ENCODE results near the gene ARHGEF9.

DNA sequence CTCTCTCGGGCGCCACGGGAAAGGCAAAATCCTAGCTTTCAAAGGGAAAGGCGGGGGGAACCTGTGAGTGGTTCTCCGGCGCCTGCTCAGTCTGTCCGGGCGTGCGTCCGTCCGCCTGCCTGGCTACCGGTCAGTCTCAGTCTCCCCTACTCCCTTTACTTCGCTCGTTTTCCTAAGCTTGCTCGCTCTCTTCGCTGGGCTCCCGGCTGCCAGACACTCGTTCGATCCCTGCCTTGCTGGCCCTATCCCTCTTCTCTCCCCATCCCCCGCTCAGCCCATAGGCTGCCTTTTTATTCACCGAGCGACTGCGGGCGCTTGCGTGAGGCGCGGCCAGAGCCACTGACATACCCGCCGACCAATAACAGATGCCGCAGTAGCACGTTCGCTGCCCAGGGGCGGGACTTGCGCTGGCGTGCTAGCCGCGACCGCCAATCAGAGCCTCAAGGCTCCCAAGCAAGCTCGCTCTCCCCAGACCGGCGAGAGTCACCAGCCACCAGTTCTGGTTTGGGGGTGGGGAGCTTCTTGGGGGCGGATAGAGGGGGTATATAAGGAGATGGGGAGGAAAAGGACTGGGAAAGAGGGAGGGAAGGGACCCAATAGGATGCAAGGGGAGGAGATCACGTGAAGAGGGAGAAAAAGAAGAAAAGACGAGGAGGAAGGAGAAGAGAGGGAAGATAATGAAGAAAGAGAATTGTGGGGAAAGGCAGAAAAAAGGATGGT, 30.0 kb downstream of the ARHGEF9 start:
- TF ChIP-seq, protein P1, sequence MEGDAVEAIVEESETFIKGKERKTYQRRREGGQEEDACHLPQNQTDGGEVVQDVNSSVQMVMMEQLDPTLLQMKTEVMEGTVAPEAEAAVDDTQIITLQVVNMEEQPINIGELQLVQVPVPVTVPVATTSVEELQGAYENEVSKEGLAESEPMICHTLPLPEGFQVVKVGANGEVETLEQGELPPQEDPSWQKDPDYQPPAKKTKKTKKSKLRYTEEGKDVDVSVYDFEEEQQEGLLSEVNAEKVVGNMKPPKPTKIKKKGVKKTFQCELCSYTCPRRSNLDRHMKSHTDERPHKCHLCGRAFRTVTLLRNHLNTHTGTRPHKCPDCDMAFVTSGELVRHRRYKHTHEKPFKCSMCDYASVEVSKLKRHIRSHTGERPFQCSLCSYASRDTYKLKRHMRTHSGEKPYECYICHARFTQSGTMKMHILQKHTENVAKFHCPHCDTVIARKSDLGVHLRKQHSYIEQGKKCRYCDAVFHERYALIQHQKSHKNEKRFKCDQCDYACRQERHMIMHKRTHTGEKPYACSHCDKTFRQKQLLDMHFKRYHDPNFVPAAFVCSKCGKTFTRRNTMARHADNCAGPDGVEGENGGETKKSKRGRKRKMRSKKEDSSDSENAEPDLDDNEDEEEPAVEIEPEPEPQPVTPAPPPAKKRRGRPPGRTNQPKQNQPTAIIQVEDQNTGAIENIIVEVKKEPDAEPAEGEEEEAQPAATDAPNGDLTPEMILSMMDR (IDR thresholded peaks at IDR 0.05; ENCODE audit: borderline replicate concordance, extremely low read depth, low read length, poor library complexity, severe bottlenecking), result no peak
- no peak for TF ChIP-seq EZH2 (IDR thresholded peaks at IDR 0.05; ENCODE audit: borderline replicate concordance, low read depth, low read length, severe bottlenecking)
